GM21825 (cell line): ENCODE data around the gene TMEM247.
A peak's percentile ranks its signal among the peaks of the same experiment; 100 is the strongest.

Source experiments
- ATAC-seq: cut with Tn5 transposase; IDR thresholded peaks from one replicate; pipeline ENCODE4 v1.9.1; 2021; ENCODE audit warnings: mild to moderate bottlenecking, moderate library complexity; ENCODE audit not compliant: unreplicated experiment

The TMEM247 gene

GRCh38 chr2:46487667-46488335 lies 8.4 kb downstream of the TMEM247 start:
- ATAC-seq, result no peak

GRCh38 chr2:46488389-46488788 lies 9.0 kb downstream of the TMEM247 start:
- ATAC-seq, result no peak

GRCh38 chr2:46489423-46490174 lies 10.2 kb downstream of the TMEM247 start:
- ATAC-seq, result no peak

GRCh38 chr2:46490521-46491141 lies 11.3 kb downstream of the TMEM247 start:
- peak; percentile 71 for ATAC-seq

GRCh38 chr2:46492301-46492700 lies 12.9 kb downstream of the TMEM247 start:
- no peak for ATAC-seq

GRCh38 chr2:46493241-46493970 lies 14.0 kb downstream of the TMEM247 start:
- ATAC-seq, result peak; percentile 55

- ATAC-seq, result no peak
Observed at GRCh38 chr2:46493971-46494250, 14.5 kb downstream of the TMEM247 start.

- ATAC-seq, result no peak
Observed at GRCh38 chr2:46494596-46494995, 15.2 kb downstream of the TMEM247 start.

- no peak for ATAC-seq
Observed at GRCh38 chr2:46495231-46496030, 16.1 kb downstream of the TMEM247 start.

GRCh38 chr2:46497766-46498165 lies 18.4 kb downstream of the TMEM247 start:
- no peak for ATAC-seq

- ATAC-seq, result no peak
Observed at GRCh38 chr2:46498681-46499080, 19.3 kb downstream of the TMEM247 start.

GRCh38 chr2:46499392-46499785 lies 20.0 kb downstream of the TMEM247 start:
- ATAC-seq, result no peak

- no peak for ATAC-seq
Observed at GRCh38 chr2:46500801-46501200, 21.4 kb downstream of the TMEM247 start.

- no peak for ATAC-seq
Observed at GRCh38 chr2:46502291-46502885, 23.0 kb downstream of the TMEM247 start.

- ATAC-seq, result no peak
Observed at GRCh38 chr2:46503686-46504085, 24.3 kb downstream of the TMEM247 start.

- ATAC-seq, result no peak
Observed at GRCh38 chr2:46504221-46504620, 24.9 kb downstream of the TMEM247 start.

- no peak for ATAC-seq
Observed at GRCh38 chr2:46504685-46505471, 25.5 kb downstream of the TMEM247 start.

- no peak for ATAC-seq
Observed at GRCh38 chr2:46505472-46505783, 26.1 kb downstream of the TMEM247 start.

GRCh38 chr2:46506131-46506706 lies 26.9 kb downstream of the TMEM247 start:
- no peak for ATAC-seq
